ENCODE results near the gene ELMOD3.

- TF ChIP-seq CTCF (conservative IDR thresholded peaks at IDR 0.05; ENCODE audit: low read length), result no peak
- TF ChIP-seq EZH2phosphoT487 (IDR thresholded peaks at IDR 0.05; ENCODE audit: borderline replicate concordance), result no peak
Observed at GRCh38 chr2:85342156-85342555, 12.4 kb upstream of the ELMOD3 start.
